Activated naive CD8-positive, alpha-beta T cell treated with anti-CD3 and anti-CD28 coated beads, Interleukin-2, amount 50 U/mL, for 16 hours (primary cell): ENCODE results near the gene KCNE3.

Experiments used
- DNase-seq: peaks from one replicate; pipeline ENCODE4 v3.0.0-alpha.2; 2020; ENCODE audit warnings: low read depth, low spot score

Gene KCNE3

DNA sequence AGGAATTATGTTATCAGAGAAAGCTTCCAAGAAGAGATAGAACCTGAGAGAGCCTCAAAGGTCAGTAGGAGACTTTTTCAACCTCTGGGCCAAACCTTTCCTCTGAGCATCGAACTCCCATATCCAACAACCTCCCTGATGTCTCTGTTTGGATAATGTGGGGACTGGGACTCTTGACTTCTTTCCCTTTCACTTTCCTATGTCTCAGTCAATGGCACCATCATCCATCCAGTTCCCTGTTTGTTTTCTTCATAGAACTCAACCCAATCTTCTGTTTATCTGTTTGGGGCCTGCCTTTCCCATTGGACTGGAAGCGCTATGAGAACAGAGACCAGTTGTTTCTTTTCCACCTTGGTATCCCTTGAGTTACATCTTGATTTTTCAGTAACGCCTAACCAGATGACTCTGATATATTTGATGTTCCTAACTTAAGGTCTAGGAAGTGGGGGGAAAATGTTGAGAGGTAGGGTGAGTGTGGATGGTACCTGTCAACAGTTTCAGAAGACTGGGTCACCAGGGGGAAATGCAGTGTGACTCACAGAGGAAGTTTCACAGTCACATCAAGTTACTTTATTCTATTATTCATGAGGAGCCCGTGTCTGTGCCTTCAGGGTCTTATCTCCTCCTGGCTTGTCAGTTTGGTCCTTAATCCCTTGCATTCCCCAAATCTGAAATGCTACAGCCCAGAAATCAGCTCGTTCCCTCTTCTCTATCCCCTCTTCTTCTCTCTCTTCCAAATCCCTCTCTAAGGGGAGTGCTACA, 4.5 kb upstream of the KCNE3 start:
- no peak for DNase-seq

DNA sequence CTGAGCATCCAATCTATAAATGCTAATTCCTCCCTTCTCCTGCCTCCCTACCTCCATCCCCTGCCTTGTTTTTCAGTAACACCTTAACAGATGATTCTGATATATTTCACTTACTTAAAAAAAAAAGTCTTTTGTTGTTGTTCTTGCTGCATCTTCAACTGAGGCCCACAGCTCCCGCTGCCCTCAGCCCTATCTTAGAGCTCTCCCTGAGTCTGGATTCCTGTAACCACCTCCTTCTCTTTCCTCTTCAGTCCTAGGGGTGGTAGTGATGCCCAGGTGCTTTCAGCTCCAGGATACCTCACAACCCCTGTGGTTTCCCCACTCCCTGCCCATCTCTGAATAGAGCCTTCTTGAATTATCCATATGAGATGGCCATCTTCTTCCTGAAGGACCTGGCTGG, 3.7 kb upstream of the KCNE3 start:
- DNase-seq: no peak

DNA sequence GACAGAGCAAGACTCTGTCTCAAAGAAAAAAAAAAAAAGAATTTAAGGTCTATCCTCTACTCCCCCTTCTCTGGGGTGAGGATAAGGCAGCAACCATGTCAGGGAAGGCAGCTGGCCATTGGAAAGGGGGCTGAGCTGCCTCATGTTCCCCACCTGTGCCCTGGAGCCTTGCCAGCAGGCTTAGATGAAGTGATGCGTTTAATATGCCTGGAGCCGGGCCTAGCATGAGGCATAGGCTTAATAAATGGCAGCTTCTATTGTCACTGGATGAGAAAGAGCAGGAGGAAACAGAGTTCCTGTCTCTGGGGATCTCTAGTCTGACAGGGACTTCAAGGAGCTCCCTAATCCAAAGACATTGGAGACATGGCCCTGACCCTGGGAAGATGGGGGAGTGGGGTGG, 3.2 kb upstream of the KCNE3 start:
- no peak for DNase-seq

DNA sequence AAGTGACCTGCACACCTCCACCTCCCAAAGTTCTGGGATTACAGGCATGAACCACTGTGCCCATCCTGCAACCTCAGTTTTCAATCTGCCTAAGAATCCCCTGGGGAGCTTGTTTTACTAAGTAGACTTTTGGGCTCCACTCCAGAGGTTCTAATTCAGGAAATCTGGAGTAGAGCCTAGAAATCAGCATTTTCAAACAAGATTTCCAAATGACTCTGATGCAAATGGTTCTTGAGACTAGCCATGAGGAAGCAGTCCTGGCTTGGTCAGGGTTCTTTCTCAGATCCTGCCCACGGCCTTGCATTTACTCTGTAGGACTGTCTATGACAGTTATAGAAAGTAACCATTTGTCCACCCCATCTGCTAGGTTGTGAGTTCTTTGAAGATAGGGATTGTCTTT, 1.6 kb upstream of the KCNE3 start:
- no peak for DNase-seq

DNA sequence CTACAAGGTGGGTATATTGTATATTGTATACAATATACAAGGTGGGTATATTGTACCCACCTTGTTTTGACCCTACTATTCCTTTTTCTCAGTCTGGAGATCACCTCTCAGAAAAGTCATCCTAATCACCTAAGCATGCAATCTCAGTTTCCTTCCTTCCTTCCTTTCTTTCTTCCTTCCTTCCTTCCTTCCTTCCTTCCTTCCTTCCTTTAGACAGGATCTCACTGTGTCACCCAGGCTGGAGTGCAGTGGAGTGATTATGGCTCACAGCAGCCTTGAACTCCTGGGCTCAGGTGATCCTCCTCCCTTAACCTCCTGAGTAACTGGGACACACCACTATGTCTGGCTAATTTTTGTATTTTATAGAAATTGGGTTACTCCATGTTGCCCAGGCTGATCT, 1.2 kb upstream of the KCNE3 start:
- no peak for DNase-seq

DNA sequence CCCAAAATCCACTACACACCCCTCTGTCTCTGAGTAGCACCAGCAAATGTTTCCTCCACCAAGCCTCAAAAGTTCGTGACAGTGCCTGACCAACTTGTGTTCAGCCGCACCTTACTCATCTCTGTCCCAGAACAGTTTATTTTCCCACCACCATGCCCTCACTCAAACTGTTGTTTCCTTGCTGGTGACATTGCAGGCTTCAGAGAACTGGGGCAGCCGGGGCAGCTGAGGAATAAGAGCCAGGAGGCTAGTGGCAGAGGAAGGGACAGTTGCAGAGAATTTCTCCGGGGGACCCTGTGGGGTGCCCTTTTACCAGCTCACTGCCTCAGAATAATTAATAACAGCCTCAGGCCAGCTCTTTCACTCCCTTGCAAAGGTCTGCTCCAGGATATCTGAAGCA, 709 bp upstream of the KCNE3 start:
- no peak for DNase-seq

DNA sequence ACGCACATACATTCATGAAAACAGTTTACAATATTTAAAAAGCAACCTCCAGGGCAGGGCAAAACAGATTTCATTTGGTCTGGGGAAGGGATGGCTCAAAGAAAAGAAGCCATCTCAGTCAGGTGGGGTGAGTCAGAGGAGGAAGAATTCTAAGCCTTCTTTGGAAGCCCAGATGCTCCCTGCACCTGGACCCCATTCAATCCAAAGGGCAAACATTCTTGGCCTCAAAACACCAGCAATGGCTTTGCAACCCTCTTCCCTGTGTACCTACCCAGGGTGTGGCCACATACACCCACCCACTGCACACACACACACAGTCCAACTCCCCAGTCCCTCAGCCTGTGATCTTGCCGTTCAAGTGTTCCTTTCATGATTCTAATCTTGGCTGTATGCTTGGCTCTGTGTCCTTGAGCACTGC, 2.0 kb downstream of the KCNE3 start:
- no peak for DNase-seq

DNA sequence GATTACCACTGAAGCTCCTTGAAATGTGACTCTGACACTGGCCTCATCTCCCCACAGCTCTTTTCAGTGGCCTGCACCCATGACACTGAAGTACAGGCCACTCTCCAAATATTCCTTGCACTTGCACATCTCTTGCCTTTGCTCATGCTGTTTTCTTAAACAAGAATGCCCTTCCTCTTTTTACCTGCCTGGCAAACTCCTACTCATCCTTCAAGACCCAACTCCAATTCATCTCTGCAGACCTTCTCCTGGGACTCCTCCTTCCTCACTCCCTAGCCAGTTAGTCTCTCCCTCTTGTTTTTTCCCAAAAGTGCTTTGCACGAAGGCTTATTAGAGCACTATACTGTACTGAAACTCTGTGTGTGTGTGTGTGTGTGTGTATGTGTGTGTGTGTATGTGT, 2.6 kb downstream of the KCNE3 start:
- DNase-seq: no peak

DNA sequence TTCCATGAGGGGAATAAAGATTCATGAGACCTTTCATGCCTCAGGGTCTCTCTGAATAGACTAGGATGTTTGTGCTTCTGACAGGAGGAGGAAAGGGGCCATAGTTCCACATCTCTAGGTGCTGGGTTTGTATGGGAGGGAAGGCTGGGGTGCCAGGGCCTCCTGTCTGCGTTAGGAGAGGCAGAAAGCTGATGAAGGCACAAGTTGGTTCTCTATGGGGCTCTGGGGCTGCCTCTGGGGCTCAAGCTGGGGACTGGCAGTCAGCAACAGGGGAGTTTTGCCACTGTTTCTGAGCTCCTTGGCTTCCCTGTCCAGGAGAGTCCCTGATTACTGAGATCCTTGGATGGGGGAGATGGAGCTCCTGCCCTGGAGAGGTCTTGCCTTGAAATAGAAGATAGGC, 4.1 kb downstream of the KCNE3 start:
- no peak for DNase-seq

DNA sequence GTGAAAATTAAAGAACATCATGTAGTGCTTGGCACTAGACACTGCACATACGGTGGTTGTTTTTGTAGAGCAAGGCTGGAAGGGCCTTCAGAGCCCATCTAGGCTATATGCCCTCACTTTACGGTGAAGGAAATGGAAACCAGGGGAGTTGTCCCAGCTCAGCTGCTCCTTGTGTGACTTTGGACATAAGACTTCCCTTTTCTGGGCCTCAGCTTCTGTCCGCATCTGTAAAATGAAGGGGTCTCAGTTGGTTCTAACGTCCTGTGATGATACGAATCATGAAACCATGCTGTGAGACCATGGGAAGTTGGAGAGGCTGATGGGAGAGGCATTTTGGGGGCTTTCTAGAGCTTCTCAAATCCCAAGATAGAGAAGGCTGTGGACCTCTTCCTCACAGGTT, 4.7 kb downstream of the KCNE3 start:
- no peak for DNase-seq

DNA sequence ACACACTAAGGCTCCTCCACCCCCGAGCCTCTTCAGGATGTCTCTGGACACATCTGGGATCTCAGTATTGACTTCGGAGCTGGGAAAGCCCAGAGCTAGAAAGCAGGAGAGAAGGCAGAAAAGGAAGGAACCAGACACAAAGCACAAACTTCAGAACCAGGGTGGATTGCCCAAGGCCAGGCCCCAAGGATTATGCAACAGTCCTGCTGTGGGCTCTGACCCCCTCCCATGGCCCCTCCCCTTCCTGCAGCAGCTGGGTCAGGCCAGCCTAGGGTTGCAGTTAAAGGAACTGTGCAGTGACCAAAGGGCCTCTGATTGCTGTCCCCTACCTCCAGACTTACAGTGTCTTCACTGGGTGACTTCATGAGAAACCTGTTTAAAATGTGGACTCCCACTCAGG, 5.3 kb downstream of the KCNE3 start:
- no peak for DNase-seq

DNA sequence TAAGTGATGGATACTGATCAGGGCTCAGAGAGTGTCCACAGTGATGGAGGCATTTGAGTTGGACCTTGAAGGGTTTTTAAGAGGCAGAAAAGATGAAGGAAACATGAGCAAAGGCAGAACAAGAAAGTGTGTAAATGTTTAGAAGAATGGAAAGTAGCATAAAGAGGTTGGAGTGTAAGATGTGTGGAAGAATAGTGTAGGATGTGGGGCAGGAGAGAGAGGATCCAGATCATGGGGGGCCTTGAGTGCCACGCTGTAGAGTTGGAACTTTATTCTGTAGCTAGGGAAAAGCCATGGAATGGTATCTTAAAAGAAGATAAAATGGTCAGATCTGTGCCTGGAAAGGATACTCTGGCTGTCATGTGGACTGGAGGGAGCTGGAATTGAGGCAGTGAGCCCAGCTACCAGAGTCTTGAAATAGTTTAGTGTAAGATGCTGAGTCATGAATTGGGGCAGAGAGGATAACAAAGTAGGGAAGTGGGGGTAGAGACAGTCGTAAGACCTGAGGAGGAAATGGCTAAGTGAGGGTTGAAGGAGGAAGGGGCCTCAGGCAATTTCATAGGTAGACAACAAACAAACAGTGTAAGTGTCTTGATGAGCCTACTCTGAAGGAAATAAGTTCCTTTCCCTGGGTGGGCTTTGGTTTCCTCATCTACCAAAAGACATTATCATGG, 6.7 kb downstream of the KCNE3 start:
- no peak for DNase-seq

DNA sequence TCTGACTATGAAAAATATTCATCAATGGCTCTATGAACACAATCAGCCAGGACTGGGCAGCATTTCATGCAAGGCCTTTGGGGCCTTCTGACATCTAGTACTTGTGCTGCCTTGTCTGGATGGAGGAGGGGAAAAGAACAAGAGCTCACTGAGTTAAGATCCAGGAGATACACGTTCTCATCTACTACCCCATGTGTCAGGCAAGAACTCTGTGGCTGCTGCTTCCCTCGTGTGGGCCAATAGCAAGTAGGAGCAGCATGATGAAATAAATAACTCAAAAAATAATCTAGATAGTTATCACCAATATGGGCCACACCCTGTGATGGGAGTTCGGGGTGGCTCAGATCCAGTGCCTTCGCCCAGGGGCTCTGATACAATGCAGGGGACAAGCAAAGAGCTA, 7.3 kb downstream of the KCNE3 start:
- no peak for DNase-seq

DNA sequence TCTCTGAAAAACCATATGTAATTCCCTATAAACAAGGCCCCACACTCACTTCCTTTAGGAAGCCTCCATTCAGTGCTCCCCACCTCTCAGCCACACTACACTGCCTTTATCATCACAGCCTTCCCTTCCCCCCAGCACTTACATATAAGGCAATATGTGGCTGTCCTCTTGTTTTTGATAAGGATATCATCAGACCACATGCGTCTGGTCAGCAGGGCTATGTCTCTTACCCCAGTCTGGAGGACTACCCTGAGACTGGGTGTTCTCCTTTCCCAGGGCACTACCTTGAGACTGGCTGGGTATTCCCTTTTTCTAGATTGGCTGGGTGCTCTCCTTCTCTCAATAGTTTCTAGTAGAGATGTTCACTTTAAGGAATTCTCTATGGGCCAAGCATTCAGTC, 7.8 kb downstream of the KCNE3 start:
- no peak for DNase-seq

DNA sequence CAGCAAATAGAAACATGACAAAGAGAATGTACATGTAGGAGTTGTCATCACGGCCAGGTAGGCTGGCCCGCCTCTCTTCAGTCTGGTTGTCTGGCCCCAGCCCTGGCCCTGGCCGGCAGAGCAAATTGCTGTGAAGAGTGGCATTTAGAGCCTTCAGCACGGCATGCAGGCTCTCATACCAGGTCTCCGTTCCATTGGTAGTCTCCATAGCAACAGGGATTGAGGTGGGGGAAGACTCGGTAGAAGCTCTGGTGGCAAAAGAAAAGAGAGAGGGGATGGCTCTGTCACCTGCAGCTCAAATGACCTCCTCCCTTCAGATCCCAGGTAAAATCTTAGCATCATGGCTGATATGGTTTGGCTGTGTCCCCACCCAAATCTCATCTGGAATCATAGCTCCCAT, 10.0 kb downstream of the KCNE3 start:
- DNase-seq: no peak

DNA sequence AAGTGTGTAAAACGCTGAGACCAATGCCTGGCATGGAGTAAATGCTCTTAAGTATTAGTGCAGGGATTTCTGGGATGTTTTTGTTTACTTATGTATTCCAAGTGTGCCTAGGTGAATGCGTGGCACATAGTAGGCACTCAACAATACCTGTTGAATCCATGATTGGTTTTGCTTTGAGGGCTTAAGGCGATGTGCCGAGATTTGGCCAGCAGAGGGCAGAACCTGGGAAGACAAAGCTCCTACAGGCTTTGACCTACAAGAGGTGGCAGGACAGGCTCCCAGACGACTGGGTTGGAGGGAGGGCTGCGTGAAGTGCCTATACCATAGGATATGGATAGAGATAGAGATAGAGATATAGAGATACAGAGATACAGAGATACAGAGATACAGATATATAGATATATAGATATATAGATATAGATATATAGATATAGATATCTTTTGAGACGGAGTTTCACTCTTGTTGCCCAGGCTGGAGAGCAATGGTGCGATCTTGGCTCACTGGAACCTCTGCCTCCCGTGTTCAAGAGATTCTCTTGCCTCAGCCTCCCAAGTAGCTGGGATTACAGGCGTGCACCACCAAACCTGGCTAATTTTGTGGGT, 13.9 kb downstream of the KCNE3 start:
- DNase-seq: peak; percentile 11

DNA sequence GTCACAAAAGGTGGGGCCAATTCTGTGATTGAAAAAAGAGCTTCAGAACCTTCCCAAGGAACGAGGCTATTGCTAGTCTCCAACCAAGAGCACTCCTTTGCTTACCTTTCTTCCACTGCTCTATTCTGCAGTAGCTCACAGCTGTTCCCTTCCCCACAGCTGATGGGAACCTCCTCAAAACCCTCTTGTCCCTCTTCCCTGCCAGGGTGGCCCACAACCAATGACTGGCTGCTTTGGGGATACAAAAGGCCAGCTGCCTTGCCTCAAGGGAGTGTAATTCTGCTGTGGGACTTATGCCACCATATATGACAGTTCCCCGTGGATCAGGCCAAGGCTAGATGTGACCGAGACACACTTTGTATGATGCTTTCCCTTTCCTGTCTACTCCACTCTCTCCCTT, 15.0 kb downstream of the KCNE3 start:
- no peak for DNase-seq

DNA sequence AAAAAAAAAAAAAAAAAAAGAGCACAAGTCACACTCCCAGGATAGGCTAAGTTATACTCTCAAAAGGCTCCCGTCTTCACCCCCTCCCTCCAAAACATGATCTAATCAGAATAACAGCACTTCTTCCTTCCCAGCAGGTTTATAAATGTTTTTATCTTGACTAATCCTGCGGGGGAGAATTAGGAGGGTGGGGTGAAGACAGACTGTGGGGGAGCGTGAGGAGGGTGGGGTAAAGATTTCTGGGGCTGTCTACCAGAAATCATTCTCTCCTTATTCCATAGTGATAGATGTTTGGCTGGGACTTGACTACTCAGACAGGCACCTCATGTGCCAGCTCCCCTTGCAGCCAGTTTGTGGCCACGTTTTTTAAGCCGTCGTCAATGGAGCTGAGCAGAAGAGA, 17.0 kb downstream of the KCNE3 start:
- DNase-seq: no peak

DNA sequence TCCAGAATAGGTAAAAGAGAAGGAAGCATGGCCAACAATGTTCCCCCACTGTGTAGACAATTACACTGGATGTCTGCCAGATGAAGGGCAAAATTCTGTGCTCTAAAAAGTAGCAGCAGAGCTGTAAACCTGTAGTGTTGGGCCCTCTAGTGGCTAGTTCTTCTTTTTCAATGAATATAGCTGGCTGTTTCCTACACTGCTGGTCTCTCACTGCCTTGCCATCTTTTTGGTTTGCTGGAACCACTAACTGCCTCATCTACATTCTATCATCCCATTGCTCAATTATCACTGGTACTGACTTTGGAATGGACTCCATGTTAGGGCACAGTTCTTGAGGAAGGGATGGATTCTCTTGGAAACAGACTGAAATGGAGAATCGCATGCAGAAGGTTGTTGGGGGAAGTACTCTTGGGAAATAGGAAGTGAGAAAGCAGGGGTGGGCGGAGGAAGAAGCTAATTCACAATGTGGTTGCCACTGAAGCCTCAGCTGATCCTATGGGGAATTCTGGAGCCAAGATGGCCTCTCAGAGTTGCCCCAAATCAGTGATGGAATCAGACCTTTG, 17.9 kb downstream of the KCNE3 start:
- peak; percentile 1 for DNase-seq

DNA sequence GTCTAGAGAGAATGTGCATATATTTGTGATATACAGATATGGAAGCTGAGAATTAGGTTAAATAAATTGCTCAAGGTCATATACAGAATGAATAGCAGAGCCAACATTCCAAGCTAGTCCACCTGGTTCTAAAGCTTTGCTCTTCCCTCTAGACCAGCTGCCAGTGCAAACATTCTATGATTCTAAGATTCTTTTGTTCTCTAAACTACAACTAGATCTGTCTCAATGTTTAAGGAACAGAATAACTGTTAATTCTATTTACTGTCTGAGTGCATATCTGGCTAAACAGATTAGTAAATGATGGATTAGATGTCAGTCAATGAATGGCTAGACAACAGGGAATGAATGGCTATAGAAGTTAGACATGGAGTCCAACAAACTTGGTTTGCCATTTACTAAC, 19.6 kb downstream of the KCNE3 start:
- DNase-seq: no peak

DNA sequence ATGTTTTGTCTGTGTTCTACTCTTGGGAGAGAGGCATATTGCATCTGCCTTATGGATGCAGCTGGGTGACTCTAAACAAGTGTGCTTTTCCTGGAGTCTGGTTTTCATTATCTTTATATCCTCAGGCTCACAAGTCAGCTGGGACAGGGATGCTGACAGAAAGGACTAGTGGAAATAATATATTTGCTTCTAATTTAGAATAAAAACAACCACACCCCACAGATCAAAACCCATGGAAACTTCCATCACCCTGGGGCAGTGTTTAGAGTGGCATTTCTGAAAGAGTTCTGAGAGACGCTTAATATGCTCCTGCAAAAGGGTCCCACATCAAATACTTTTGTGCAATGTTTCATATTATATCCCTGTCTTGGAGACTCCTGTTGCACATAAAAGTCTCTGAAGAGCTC, 20.8 kb downstream of the KCNE3 start:
- DNase-seq: no peak

DNA sequence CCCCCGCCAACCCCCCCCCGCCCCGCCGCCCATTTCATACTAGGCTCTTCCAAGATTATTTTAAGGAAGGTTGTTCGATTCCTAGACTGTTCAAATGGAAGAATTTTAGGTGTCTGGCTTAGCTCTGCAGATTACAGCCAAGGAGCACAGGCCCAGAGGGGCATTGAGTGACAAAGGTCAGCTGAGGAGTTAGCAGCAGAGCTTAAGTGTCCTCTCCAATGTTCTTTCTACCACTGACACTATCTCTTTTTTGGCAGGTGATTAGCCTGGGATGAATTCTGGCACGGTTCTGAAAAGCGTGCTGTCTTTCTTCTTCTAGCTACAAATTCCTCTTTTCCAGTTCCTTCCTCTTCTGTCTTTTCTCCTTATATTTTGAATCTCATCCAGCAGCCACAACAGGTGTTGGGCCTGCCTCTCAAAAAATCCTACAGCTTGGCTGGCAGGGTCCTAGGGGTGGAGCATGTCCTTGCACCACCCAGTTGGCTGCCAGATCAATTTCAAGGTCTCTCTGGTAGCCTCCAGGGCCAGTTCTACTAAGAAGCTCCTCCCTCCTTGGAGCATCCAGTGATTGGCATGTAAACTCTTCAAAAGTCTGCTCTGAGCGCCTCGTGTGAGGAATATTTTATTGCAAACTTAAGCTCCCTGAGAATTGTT, 23.0 kb downstream of the KCNE3 start:
- no peak for DNase-seq
